ENCODE results near the gene MAGI2. TPM values are rescaled to one million over a fixed set of nuclear protein-coding genes. Genes with fewer than 3 reads are reported as not detected.

MAGI2 gene
- total and polyA plus RNA-seq, 2 of the 13 experiments (the other 11 are each of a cell fraction or from before 2014, with no cell fraction given), result 1.5 to 3.8 TPM

GRCh38 chr7:78389022-78389421, 1064.4 kb downstream of the MAGI2 start:
- Histone ChIP-seq H3K4me1 (ENCODE audit: insufficient read depth, low read length) (no peaks in the 10 kb centered on the region), H3K27me3 (ENCODE audit: control insufficient read depth in 1 of 2, insufficient read depth in 2 of 2, low read length in 2 of 2) (no peaks in the 10 kb centered on the region), H2AFZ (ENCODE audit: low read length) (no peak overlapping the region), H3K9ac (ENCODE audit: insufficient read depth, low read depth, low read length) (no peak overlapping the region), H4K20me1 (ENCODE audit: insufficient read depth, low read length) (no peaks in the 10 kb centered on the region), H3K27ac (ENCODE audit: extremely low read length, insufficient read depth, low read length) (no peak overlapping the region), H3K36me3 (replicated peaks in 1 of 2; ENCODE audit: control insufficient read depth in 1 of 2, insufficient read depth in 2 of 2, low read length in 2 of 2) (no peaks in the 10 kb centered on the region), H3K79me2 (ENCODE audit: insufficient read depth, low read length) (no peaks in the 10 kb centered on the region), H3K4me2 (ENCODE audit: low read depth, low read length) (no peak overlapping the region), H3K4me3 (replicated peaks in 1 of 3; ENCODE audit: insufficient read depth in 1 of 3, low read depth in 2 of 3, low read length in 3 of 3) (no peak overlapping the region), H3K9me3 (ENCODE audit: low read length) (no peaks in the 10 kb centered on the region)
- intact Hi-C loops (cut with micrococcal nuclease; ENCODE audit: unreplicated experiment), result no loop called here
- in situ Hi-C loops (cut with HindIII; ENCODE audit: extremely low pct_ligation_motif_present, low pct_unique_long_range_greater_than_20kb), result no loop called here
- CTCF ChIA-PET (ENCODE audit: low intra/inter-chr PET ratio, low total read pairs), result no interaction called here
- WGBS (ENCODE audit: low lambda C conversion rate), result 22% methylated on average over 4 of the region's 4 CpGs
- BruUV-seq (replicated peaks), result no TSS peak
- no peak for DNase-seq (ENCODE audit: low spot score)
- TF ChIP-seq TAF15 (IDR thresholded peaks at IDR 0.05; ENCODE audit: low read depth, low read length, poor library complexity, severe bottlenecking) (no peak), ZNF350 (CRISPR knock-in tag; IDR thresholded peaks at IDR 0.05; ENCODE audit: borderline replicate concordance, low read depth) (no peak), ZGPAT (CRISPR knock-in tag; IDR thresholded peaks at IDR 0.05) (no peak), NR1H2 (CRISPR knock-in tag; IDR thresholded peaks at IDR 0.05; ENCODE audit: borderline replicate concordance, low read depth) (no peak), RERE (CRISPR knock-in tag; IDR thresholded peaks at IDR 0.05; ENCODE audit: low read depth) (no peak), ETS1 (CRISPR knock-in tag; IDR thresholded peaks at IDR 0.05) (no peak), PHF20 (CRISPR knock-in tag; IDR thresholded peaks at IDR 0.05) (no peak), PHF21A (CRISPR knock-in tag; IDR thresholded peaks at IDR 0.05) (no peak), ZNF724P (CRISPR knock-in tag; IDR thresholded peaks at IDR 0.05; ENCODE audit: borderline replicate concordance) (no peak), TRAFD1 (CRISPR knock-in tag; IDR thresholded peaks at IDR 0.05; ENCODE audit: borderline replicate concordance) (no peak)
- POLR2A ChIA-PET, result no interaction called here
- ATAC-seq, result no peak
- FAIRE-seq, result no peak
